GM03348 (cell line): ENCODE data around the gene SEPSECS.
"Not testable (repeated sequence)": the region's sequence is repeated elsewhere in the genome, so short reads cannot be mapped to it uniquely, and the experiment has no call there.

Source experiments
- DNase-seq: peaks from one replicate; pipeline ENCODE4 v3.0.0; 2012; ENCODE audit warnings: low spot score

SEPSECS gene

DNA sequence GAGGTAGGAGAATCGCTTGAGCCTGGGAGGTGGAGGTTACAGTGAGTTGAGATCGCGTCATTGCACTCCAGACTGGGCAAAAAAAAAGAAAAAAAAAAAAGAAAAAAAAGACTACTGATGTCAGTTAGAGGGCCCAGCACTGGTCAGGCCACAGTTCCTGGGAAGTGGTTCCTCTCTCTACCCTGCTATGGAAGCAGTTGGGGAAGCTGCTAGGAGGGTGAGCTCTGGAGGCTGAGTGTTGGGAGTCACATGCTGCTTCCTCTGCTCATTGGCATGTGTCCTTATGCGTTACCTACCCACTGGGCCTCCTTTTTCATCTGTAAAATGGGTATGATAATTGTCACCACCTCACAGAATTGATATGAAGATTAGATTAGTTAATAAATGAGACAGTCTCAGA, 50.7 kb downstream of the SEPSECS start:
- DNase-seq = no peak

DNA sequence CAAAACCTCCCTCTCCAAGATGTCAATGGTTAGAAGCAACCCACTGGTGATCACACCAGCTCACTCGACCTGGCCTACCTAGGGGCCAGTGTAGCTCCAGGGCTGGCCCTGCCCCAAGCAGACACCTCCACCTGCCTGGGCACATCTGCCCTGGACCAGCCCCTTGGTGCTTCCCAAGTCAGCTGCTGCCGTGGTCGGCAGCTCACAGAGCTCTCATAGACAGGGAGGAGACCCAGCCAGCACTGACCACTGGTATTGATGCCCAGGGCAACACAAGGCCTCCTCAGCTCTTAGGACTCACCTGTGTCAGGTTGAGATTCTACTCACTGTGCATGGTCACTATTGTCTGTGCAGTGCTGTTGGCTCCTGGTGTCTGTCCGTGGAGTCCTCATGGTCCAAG, 51.7 kb downstream of the SEPSECS start:
- no peak for DNase-seq

DNA sequence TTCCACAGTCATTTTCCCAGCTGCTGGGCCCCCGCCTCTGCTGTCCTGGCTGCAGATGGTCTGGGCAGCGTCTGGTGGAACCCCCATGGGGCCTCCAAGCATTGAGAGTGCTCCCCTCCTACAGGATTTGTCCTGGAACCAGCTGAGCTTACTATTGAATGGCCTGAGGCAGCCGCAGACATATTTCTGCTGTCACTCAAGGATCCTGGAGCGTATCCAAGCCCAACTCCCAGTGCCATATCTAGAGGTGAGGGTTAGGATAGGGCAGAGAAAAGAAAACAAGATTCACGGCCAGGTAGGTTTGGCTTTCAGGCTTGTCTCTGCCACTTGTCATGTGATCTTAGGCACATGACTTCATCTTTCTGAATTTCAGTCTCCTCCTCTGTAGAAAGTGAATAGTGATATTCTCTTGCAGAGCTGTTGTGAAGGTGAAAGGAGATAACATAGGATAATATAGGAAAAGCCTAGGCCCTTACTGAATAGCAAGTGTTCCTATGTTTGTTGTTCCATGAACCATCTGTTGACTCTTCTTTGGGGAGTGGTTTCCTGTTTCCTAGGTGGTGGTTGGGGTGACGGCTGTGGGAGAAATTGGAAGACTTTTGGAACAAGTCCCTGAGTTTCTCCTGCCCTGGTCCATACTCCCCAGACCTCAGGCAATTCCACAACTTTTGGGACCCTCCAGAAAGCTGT, 52.3 kb downstream of the SEPSECS start:
- peak; percentile 1 for DNase-seq

GRCh38 chr4:25106363-25107151, 53.7 kb downstream of the SEPSECS start:
- no peak for DNase-seq

- DNase-seq = no peak
These were observed 55.7 kb downstream of the SEPSECS start for GRCh38 chr4:25104591-25104990.

DNA sequence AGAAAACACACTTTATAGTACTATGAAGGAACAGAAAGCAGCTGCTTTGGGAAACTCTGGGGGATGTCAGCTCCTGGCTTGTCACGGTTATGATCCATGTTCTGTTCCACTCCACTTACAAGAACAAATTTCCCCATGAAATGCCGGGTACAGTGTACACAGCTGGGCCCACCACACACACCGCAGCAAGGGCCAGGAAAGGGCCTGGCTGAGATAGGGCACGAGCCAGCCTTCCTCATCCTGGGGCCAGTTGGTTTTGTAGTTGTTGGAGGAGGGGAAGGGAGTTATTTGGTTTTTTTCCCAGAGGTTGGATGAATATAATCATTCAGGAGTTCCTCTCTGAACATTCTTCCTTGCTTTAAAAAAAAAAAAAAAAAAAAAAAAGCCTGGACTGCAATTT, 56.8 kb downstream of the SEPSECS start:
- DNase-seq = no peak

GRCh38 chr4:25101836-25102235, 58.4 kb downstream of the SEPSECS start:
- DNase-seq = no peak

DNA sequence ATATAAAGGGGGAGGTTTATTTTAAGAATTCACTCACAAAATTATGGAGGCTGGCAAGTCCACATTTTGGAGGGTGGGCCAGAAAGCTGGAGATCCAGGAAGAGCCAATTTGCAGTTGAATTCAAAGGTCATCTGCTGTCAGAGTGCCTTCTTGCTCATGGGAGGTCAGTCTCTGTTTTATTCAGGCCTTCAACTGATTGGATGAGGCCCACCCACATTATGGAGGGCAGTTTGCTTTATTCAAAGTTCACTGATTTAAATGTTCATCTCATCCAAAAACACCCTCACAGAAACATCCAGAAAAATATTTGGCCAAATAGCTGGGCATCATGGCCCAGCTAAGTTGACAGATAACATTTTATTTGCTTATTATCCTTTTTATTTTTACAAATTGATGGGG, 59.5 kb downstream of the SEPSECS start:
- no peak for DNase-seq

DNA sequence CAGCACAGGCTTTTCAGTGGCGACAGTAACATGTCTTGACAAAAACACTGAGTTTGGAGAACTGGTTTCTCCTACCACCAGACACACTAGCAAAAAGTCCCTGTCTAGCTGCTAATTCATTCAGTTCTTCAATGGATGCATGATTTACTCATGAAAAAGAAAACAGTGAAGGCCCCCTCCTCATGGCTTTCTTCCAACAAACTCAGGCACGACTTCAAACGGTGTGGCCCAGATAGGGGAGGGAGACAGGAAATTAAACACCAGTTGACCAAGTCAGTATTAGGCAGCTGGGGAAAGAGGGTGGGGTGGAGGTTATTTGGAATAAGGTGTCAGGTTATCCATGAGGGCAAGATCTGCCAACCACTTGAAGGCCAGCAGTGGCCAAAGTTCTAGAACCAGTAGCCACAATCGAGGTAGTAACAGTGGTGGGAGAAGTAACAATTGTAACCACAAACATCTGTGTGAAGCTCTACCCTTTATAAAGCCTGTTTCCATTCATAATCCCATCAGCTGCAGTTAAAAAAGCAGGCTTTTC, 60.2 kb downstream of the SEPSECS start:
- DNase-seq = no peak

- peak; percentile 66 for DNase-seq
These were observed 61.0 kb downstream of the SEPSECS start for GRCh38 chr4:25098964-25099891.

DNA sequence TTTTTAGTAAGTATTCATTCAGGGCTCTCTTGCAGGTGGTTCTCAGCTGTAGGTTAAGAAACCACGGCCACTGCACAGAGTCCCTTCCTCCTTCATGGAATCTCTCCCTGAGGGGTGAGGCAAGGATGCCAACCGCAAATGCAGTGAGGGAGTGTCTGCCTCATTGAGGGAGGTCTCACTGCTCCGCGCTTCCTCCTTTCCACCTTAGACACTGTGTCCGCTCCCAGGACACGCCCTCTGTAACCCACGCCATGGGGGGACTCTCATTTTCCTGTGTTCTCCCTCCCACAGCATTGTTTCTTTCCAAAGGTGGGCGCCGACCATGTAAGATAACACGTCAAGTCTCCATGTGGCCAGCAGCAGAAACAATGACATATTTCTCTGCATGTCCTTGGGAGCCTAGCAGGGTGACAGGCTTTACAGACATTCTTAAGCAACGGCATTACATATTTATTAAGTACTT, 63.2 kb downstream of the SEPSECS start:
- no peak for DNase-seq

- no peak for DNase-seq
These were observed 63.8 kb downstream of the SEPSECS start for GRCh38 chr4:25096251-25096980.

DNA sequence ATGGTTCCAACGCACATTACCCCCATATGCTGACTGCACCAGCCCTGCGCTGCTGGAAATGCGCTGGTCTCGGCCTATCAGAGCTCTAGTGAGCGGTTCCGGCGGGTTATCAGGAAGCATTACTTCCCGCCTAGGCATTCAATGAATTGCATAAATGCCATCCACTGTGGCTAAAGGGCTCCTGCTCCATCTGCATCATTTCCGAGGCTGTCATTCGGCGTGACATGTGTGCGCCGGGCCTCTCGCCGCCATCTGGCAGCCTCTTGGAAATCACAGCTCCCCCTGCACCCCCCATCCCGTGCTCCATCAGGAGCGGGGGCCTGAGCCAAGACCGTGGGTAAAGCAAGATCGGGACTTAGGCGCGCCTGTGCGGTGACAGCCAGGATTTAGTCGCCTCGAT, 64.4 kb downstream of the SEPSECS start:
- no peak for DNase-seq

- no peak for DNase-seq
These were observed 68.1 kb downstream of the SEPSECS start for GRCh38 chr4:25092139-25092538.

DNA sequence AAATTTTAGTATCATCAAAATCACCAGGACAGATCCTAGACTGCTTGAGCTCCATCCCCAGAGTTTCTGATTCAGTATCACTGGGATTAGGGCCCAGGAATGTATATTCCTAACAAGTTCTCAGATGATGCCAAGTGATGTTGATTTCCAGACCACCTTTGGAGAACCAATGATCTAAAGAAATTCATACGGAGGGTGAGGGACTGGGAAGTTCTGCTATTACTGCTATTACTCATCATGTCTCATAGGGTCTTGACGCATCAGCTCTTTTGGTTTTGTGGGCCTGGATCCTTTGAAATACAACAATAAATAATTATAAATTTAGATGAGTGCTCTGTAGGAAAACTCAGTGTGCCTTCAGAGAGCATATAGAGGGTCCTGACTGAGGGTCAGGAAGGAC, 69.7 kb downstream of the SEPSECS start:
- DNase-seq = peak; percentile 26

- DNase-seq = no peak
These were observed 71.0 kb downstream of the SEPSECS start for GRCh38 chr4:25089051-25089763.

DNA sequence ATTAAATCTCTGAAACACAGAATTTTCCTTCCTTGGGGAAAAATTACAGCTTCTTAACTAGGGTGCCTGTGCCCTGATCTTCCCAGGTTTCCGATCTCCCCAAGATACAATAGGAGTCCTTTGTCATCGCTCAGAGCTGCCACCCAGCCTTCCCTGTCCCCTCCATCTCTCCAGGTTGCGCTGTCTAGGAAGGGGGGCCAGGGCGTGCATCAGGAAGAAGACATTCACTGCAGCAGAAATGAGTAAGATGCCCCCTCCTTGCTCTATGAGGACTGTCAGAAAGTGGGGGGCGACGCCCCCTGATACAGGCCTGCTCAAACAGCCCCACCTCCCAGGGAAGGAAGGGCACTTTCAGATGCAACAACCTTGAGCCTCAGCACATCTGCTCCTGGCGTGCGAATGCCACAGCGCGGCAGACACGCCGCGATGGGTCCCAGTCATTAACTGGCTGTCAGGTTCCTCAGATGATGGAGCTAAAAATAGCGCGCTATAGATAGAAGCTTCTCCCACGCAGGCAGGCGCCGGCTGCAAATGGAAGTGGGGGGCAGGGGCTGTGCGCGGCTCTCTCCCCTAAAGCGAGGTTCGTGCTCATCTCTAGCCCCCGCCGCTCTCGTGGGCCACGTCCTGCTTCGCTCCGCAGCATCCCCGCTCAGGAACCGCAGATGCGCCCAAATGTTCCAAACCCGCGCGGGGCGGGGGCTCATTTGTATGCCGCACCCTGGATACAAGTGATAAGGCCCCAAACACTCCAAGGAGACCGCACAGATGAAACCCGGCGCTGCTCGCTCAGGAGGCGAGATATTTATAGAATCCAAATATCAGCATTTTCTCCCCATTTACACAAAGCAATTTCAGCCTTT, 71.9 kb downstream of the SEPSECS start:
- DNase-seq = peak; percentile 58

- DNase-seq = no peak
These were observed 74.6 kb downstream of the SEPSECS start for GRCh38 chr4:25085671-25086070.

DNA sequence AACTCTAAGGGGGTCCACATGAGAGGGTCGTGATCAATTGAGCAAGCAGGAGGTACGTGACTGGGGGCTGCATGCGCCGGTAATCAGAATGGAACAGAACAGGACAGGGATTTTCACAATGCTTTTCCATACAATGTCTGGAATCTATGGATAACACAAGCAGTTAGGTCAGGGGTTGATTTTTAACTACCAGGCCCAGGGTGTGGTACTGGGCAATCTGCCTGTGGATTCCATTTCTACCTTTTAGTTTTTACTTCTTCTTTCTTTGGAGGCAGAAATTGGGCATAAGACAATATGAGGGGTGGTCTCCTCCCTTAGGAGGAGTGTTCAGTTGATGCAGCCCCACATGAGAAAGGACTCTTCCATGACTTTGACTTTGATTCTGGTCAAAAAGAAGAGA, 76.8 kb downstream of the SEPSECS start:
- DNase-seq = not testable (repeated sequence)
